SK-N-SH treated with all-trans-retinoic acid at 6 μM for 48 hours (cell line): ENCODE results near the gene ODAD3.

Experiments used
- ATAC-seq: fragments of 200-7000 bp; cut with Tn5 transposase; 3 replicates; pipeline ENCODE4 v1.9.1; 2020; ENCODE audit warnings: mild to moderate bottlenecking, moderate library complexity
- BACH2 ChIP-seq: fragments of 250-450 bp; sonication (Bioruptor Pico); IDR thresholded peaks from 2 replicates; pipeline ENCODE4 v1.9.0; 2021; ENCODE audit warnings: mild to moderate bottlenecking, borderline replicate concordance
- CSDC2 ChIP-seq: fragments of 250-450 bp; sonication (Bioruptor Pico); IDR thresholded peaks from 2 replicates; pipeline ENCODE4 v1.5.0; 2020; ENCODE audit warnings: mild to moderate bottlenecking, moderate library complexity
- ESRRG ChIP-seq: fragments of 250-450 bp; sonication (Bioruptor Pico); IDR thresholded peaks from 2 replicates; pipeline ENCODE4 v1.6.1; 2021; ENCODE audit warnings: mild to moderate bottlenecking
- GLIS3 ChIP-seq: fragments of 250-450 bp; sonication (Bioruptor Pico); IDR thresholded peaks from 2 replicates; pipeline ENCODE4 v1.5.0; 2020; ENCODE audit warnings: mild to moderate bottlenecking, moderate library complexity
- ISL1 ChIP-seq: fragments of 250-450 bp; sonication (Bioruptor Pico); IDR thresholded peaks from 2 replicates; pipeline ENCODE4 v2.1.2; 2022; ENCODE audit warnings: mild to moderate bottlenecking, moderate library complexity
- RARB ChIP-seq: fragments of 250-450 bp; sonication (Bioruptor Pico); IDR thresholded peaks from 2 replicates; pipeline ENCODE4 v1.8.0; 2021; ENCODE audit warnings: mild to moderate bottlenecking, moderate library complexity
- SNAI2 ChIP-seq: fragments of 250-450 bp; sonication (Bioruptor Pico); IDR thresholded peaks from 2 replicates; pipeline ENCODE4 v1.5.0; 2020; ENCODE audit warnings: mild to moderate bottlenecking, moderate library complexity
- TCF4 ChIP-seq: fragments of 250-450 bp; sonication (Bioruptor Pico); IDR thresholded peaks from 2 replicates; pipeline ENCODE4 v1.8.0; 2021; ENCODE audit warnings: mild to moderate bottlenecking, moderate library complexity, borderline replicate concordance
- TOX ChIP-seq: fragments of 250-450 bp; sonication (Bioruptor Pico); IDR thresholded peaks from 2 replicates; pipeline ENCODE4 v1.8.0; 2021; ENCODE audit warnings: mild to moderate bottlenecking, moderate library complexity, borderline replicate concordance
- ZC3H10 ChIP-seq: fragments of 250-450 bp; sonication (Bioruptor Pico); IDR thresholded peaks from 2 replicates; pipeline ENCODE4 v1.5.1; 2021; ENCODE audit warnings: mild to moderate bottlenecking, moderate library complexity
- ZFP3 ChIP-seq: fragments of 250-450 bp; sonication (Bioruptor Pico); IDR thresholded peaks from 2 replicates; pipeline ENCODE4 v1.5.0; 2020; ENCODE audit warnings: mild to moderate bottlenecking, moderate library complexity
- ZFP30 ChIP-seq: fragments of 450-650 bp; formaldehyde crosslinking; IDR thresholded peaks from 2 replicates; pipeline ENCODE4 v1.5.0; 2022; ENCODE audit warnings: mild to moderate bottlenecking, moderate library complexity
- ZNF70 ChIP-seq: fragments of 450-650 bp; formaldehyde crosslinking; IDR thresholded peaks from 2 replicates; pipeline ENCODE4 v1.5.0; 2020; ENCODE audit warnings: mild to moderate bottlenecking, moderate library complexity
- TF ChIP-seq, protein P1 (sequence below): fragments of 250-450 bp; sonication (Bioruptor Pico); IDR thresholded peaks from 2 replicates; pipeline ENCODE4 v1.5.0; 2020; ENCODE audit warnings: mild to moderate bottlenecking, moderate library complexity
- TF ChIP-seq, protein P2 (sequence below): fragments of 250-450 bp; sonication (Bioruptor Pico); IDR thresholded peaks from 2 replicates; pipeline ENCODE4 v1.8.0; 2021; ENCODE audit warnings: low read depth, mild to moderate bottlenecking, moderate library complexity, borderline replicate concordance

ODAD3 gene

DNA sequence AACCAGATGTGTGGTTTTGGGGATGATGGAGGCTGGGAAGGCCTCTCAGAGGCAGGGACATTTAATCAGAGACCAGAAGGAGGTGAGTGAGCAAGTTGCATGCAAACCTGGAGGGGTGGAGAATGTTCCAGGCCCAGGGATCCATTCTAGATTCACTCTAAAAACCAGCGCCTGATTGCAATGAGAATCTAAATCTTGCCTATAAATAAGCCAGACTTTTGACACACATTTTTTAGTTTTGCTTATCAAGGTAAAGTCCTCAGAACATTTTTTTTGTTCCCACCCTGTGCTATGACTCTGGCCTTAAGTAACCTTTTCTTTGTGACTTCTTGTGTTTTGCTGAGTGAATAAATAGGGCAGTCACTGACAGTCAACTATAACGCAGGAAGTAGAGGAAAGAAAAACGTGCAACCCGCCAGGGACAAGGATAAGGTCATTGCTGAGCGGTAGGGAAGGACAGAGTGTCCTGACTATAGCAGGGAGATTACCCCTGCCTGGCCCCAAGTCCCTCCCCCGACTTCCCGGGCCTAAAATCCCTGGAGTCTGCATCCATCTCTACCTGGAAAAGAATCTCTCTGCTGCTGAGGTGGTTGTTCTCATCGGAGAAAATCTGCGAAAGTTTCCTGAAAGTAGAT, 30.2 kb downstream of the ODAD3 start (continued):
- TF ChIP-seq, protein P1, sequence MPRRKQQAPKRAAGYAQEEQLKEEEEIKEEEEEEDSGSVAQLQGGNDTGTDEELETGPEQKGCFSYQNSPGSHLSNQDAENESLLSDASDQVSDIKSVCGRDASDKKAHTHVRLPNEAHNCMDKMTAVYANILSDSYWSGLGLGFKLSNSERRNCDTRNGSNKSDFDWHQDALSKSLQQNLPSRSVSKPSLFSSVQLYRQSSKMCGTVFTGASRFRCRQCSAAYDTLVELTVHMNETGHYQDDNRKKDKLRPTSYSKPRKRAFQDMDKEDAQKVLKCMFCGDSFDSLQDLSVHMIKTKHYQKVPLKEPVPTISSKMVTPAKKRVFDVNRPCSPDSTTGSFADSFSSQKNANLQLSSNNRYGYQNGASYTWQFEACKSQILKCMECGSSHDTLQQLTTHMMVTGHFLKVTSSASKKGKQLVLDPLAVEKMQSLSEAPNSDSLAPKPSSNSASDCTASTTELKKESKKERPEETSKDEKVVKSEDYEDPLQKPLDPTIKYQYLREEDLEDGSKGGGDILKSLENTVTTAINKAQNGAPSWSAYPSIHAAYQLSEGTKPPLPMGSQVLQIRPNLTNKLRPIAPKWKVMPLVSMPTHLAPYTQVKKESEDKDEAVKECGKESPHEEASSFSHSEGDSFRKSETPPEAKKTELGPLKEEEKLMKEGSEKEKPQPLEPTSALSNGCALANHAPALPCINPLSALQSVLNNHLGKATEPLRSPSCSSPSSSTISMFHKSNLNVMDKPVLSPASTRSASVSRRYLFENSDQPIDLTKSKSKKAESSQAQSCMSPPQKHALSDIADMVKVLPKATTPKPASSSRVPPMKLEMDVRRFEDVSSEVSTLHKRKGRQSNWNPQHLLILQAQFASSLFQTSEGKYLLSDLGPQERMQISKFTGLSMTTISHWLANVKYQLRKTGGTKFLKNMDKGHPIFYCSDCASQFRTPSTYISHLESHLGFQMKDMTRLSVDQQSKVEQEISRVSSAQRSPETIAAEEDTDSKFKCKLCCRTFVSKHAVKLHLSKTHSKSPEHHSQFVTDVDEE, result no peak
- no peak for TF ChIP-seq ZNF70 (CRISPR knock-in tag)

DNA sequence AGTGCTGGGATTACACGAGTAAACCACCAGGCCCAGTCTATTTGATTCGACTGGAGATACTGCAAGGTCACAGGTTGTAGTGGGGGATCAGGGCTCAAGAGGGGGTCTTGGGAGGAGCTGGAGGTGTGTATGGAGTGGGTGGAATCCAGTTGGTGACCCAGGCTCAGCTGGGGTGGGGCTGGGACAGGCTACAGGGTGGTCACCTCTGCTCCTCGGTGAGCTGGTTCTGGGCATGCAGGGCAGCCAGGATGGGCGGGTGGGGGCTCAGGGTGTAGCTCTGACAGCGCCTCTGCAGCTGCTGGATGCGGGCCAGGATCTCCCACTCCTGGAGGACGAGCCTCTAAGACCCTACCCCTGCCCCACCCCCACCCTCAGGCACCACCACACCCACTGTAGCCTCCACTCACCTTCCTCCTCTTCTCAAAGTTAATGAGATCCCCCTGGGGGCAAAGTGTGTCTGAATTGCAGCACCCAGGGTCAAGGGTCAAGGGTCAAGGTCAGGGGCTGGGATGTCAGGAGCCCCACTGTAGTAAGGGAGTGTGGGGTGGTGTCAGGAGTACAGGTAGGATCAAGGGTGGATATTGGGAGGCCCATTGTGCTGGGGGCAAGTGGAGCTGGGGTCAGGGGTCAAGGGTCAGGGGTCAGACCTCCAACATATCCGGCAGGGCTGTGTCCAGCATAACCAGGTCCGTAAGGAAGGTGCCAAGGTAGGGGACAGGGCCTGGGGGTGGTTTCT, 32.9 kb downstream of the ODAD3 start:
- ATAC-seq, result no peak
- no peak for TF ChIP-seq TOX (CRISPR knock-in tag)
- TF ChIP-seq, protein P1, result no peak
- no peak for TF ChIP-seq ZC3H10 (CRISPR knock-in tag)

DNA sequence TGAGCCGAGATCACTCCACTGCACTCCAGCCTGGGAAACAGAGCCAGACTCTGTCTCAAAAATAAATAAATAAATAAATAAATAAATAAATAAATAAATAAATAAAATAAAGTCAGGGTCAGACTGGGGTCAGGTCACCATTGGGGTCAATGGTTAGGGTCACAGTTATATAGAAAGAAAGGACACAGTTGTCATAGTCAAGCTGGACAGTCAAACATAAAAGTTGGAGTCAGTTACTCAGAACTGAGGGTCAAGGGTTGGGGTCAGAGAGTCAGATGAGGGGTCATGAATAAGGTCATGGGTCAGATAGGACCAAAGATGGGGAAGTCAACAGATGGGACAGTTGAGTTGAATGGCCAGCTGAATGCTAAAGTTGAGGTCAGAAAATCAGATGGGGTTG, 34.1 kb downstream of the ODAD3 start:
- no peak for ATAC-seq
- TF ChIP-seq SNAI2 (CRISPR knock-in tag) (no peak), ZNF70 (CRISPR knock-in tag) (no peak)
- TF ChIP-seq, all 23 proteins: peak for 0

DNA sequence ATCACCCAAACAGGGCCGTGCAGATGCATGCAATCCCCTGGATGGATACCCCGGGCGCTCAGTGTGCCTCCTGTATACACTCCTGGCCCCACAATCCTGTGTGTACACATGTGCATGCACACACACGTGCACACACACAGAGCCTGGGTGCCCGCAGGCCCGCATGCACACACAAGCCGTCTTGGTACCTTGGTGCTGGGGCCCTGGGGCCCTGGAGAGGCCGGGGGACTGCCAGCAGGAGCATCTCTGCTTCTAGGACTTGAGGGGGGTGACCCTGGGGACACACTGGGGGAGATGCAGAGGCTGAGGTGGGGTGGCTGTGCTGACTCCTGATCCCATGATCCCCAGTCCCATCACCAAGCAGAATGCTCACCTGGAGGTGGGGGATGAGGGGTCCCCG, 35.3 kb downstream of the ODAD3 start:
- no peak for ATAC-seq
- TF ChIP-seq, protein P1, result no peak
- TF ChIP-seq BACH2 (CRISPR knock-in tag) (no peak), SNAI2 (CRISPR knock-in tag) (no peak), CSDC2 (CRISPR knock-in tag) (no peak), ESRRG (CRISPR knock-in tag) (no peak), RARB (CRISPR knock-in tag) (no peak), TOX (CRISPR knock-in tag) (no peak), TCF4 (no peak), ZNF70 (CRISPR knock-in tag) (no peak), ZFP30 (CRISPR knock-in tag) (no peak), GLIS3 (CRISPR knock-in tag) (no peak), ISL1 (CRISPR knock-in tag) (no peak), ZFP3 (CRISPR knock-in tag) (no peak)
- TF ChIP-seq, protein P2, sequence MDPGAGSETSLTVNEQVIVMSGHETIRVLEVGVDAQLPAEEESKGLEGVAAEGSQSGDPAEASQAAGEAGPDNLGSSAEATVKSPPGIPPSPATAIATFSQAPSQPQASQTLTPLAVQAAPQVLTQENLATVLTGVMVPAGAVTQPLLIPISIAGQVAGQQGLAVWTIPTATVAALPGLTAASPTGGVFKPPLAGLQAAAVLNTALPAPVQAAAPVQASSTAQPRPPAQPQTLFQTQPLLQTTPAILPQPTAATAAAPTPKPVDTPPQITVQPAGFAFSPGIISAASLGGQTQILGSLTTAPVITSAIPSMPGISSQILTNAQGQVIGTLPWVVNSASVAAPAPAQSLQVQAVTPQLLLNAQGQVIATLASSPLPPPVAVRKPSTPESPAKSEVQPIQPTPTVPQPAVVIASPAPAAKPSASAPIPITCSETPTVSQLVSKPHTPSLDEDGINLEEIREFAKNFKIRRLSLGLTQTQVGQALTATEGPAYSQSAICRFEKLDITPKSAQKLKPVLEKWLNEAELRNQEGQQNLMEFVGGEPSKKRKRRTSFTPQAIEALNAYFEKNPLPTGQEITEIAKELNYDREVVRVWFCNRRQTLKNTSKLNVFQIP (CRISPR knock-in tag), result no peak
- TF ChIP-seq, all 23 proteins: peak for 0
